Spinal cord (tissue), 10 donors: ENCODE measurements around the gene PARP2. TPM values are rescaled to one million over a fixed set of nuclear protein-coding genes. Genes with fewer than 3 reads are reported as not detected.
"Not testable (repeated sequence)": the region's sequence is repeated elsewhere in the genome, so short reads cannot be mapped to it uniquely, and the experiment has no call there.

Experiments used
- DNase-seq, 6 donors: peaks; one replicate each; pipeline versions ENCODE4 v3.0.0 to v3.0.0-alpha.2; 2013 to 2015; ENCODE audit warnings: low spot score in 6 of 6, low read depth in 4 of 6
- H3K27ac ChIP-seq: one replicate; pipeline ENCODE4 v1.5.1; 2013; ENCODE audit warnings: low read depth, low read length, control low read depth
- H3K27me3 ChIP-seq: one replicate; pipeline ENCODE4 v1.6.1; 2013; ENCODE audit warnings: low read length; ENCODE audit not compliant: control insufficient read depth, insufficient read depth
- H3K36me3 ChIP-seq: one replicate; pipeline ENCODE4 v1.6.1; 2013; ENCODE audit warnings: low read length; ENCODE audit not compliant: control insufficient read depth, insufficient read depth
- H3K4me1 ChIP-seq: one replicate; pipeline ENCODE4 v1.6.1; 2013; ENCODE audit warnings: low read length; ENCODE audit not compliant: control insufficient read depth, insufficient read depth
- H3K4me3 ChIP-seq: one replicate; pipeline ENCODE4 v1.5.1; 2013; ENCODE audit warnings: low read depth, low read length, control low read depth
- H3K9me3 ChIP-seq: one replicate; pipeline ENCODE4 v1.6.1; 2013; ENCODE audit warnings: low read length; ENCODE audit not compliant: control insufficient read depth, insufficient read depth
- WGBS: methylation state at CpG from one replicate; pipeline ENCODE4 v1.1.5; 2013; ENCODE audit warnings: missing lambda C conversion rate; ENCODE audit not compliant: insufficient coverage; 5-methylcytosine and 5-hydroxymethylcytosine counted together
- polyA plus RNA-seq, 2 donors: library from polyadenylated mRNA; unstranded; fragments of 120-200 nt; gene quantifications; one replicate each; pipeline ENCODE4 v1.2.1, GENCODE V29; 2013; ENCODE audit not compliant: insufficient read length in 2 of 2
- total RNA-seq, 2 donors: library from RNA; depleted of rRNA in 1 of 2; stranded (reverse); fragments of 120-200 nt in 1 of 2; fragments of >200 nt in 1 of 2; gene quantifications; one replicate each; pipeline versions ENCODE4 v1.2.3 to v1.2.4, GENCODE V29; 2013 to 2014
- donor health status: healthy.

The PARP2 gene
- total and polyA plus RNA-seq, 4 donors = 20.4 to 66.5 (median 47.9) TPM

GRCh38 chr14:20327005-20327869 lies 16.2 kb upstream of the PARP2 start:
- Histone ChIP-seq H3K27me3 (no peaks in the 10 kb centered on the region), H3K4me1 (no peaks in the 10 kb centered on the region), H3K4me3 (no peak overlapping the region), H3K27ac (no peak overlapping the region), H3K9me3 (no peaks in the 10 kb centered on the region), H3K36me3 (peaks cover 9% of the 10 kb centered on the region)
- WGBS = no CpG with 5 or more reads among the region's 8 CpGs
- peak in 4 of 6 donors; percentile 44 to 92 (median 76) for DNase-seq

- Histone ChIP-seq H3K36me3 (peaks cover 5% of the 10 kb centered on the region), H3K27me3 (no peaks in the 10 kb centered on the region), H3K4me3 (no peak overlapping the region), H3K9me3 (no peaks in the 10 kb centered on the region), H3K4me1 (peaks cover 6% of the 10 kb centered on the region), H3K27ac (no peak overlapping the region)
- WGBS = no CpG with 5 or more reads among the region's 2 CpGs
- DNase-seq = no peak
Observed at GRCh38 chr14:20328705-20329104, 14.7 kb upstream of the PARP2 start.

- no CpG with 5 or more reads among the region's 2 CpGs for WGBS
- Histone ChIP-seq H3K4me1 (peaks cover 6% of the 10 kb centered on the region), H3K36me3 (peaks cover 3% of the 10 kb centered on the region), H3K4me3 (no peak overlapping the region), H3K9me3 (no peaks in the 10 kb centered on the region), H3K27ac (no peak overlapping the region), H3K27me3 (no peaks in the 10 kb centered on the region)
- no peak for DNase-seq
Observed at GRCh38 chr14:20329355-20329754, 14.1 kb upstream of the PARP2 start.

GRCh38 chr14:20331053-20331613 lies 12.3 kb upstream of the PARP2 start:
- WGBS = no CpG with 5 or more reads among the region's 2 CpGs
- Histone ChIP-seq H3K27me3 (no peaks in the 10 kb centered on the region), H3K27ac (no peak overlapping the region), H3K36me3 (no peaks in the 10 kb centered on the region), H3K4me3 (no peak overlapping the region), H3K9me3 (no peaks in the 10 kb centered on the region), H3K4me1 (peaks cover 6% of the 10 kb centered on the region)
- DNase-seq = no peak

- Histone ChIP-seq H3K9me3 (no peaks in the 10 kb centered on the region), H3K36me3 (no peaks in the 10 kb centered on the region), H3K4me1 (peaks cover 6% of the 10 kb centered on the region), H3K27ac (peak overlapping the region; percentile 88), H3K4me3 (peak overlapping the region; percentile 68), H3K27me3 (no peaks in the 10 kb centered on the region)
- 0% methylated on average over 3 of the region's 4 CpGs for WGBS
- DNase-seq = peak in 1 of 6 donors; percentile 50
Observed at GRCh38 chr14:20332431-20332787, 11.0 kb upstream of the PARP2 start.

GRCh38 chr14:20332788-20333493 lies 10.5 kb upstream of the PARP2 start, which contains the start of gene CCNB1IP1:
Gene CCNB1IP1 (minus strand): TSS chr14:20333279. CDS start chr14:20316523, 16,756 bp downstream.
- Histone ChIP-seq H3K27ac (peak within 1 kb of the TSS; percentile 88), H3K36me3 (no peaks in the 10 kb centered on the region), H3K9me3 (no peaks in the 10 kb centered on the region), H3K4me1 (peaks cover 6% of the 10 kb centered on the region), H3K27me3 (peaks cover 1% of the 10 kb centered on the region), H3K4me3 (peak within 1 kb of the TSS; percentile 68)
- 0% methylated on average over 11 of the region's 19 CpGs for WGBS
- peak in 5 of 6 donors; percentile 60 to 96 (median 77) for DNase-seq

GRCh38 chr14:20333494-20333841 lies 10.0 kb upstream of the PARP2 start:
- H3K9me3 ChIP-seq = no peaks in the 10 kb centered on the region
- peaks cover 6% of the 10 kb centered on the region for H3K4me1 ChIP-seq
- DNase-seq = no peak
- no CpG with 5 or more reads among the region's 3 CpGs for WGBS
- H3K36me3 ChIP-seq = no peaks in the 10 kb centered on the region
- peaks cover 2% of the 10 kb centered on the region for H3K27me3 ChIP-seq
- H3K27ac ChIP-seq = peak overlapping the region; percentile 88
- H3K4me3 ChIP-seq = peak overlapping the region; percentile 68

- Histone ChIP-seq H3K4me3 (no peak overlapping the region), H3K4me1 (peaks cover 6% of the 10 kb centered on the region), H3K27ac (peak overlapping the region; percentile 88), H3K36me3 (no peaks in the 10 kb centered on the region), H3K9me3 (no peaks in the 10 kb centered on the region), H3K27me3 (peaks cover 2% of the 10 kb centered on the region)
- no peak for DNase-seq
- 87% methylated on average over 3 of the region's 7 CpGs for WGBS
Observed at GRCh38 chr14:20334017-20334416, 9.4 kb upstream of the PARP2 start.

- WGBS = 100% methylated on average over 2 of the region's 4 CpGs
- H3K9me3 ChIP-seq = not testable (repeated sequence)
Observed at GRCh38 chr14:20341032-20341431, 2.4 kb upstream of the PARP2 start.

More at GRCh38 chr14:20341032-20341431, 2.4 kb upstream of the PARP2 start:
- not testable (repeated sequence) for H3K4me3 ChIP-seq, H3K4me1 ChIP-seq, H3K27ac ChIP-seq, DNase-seq, H3K27me3 ChIP-seq, H3K36me3 ChIP-seq
